Stimulated activated CD4-positive, alpha-beta T cell treated with anti-CD3 and anti-CD28 coated beads, Interleukin-15, amount 100 ng/mL, for 1 hour (primary cell): ENCODE results near the gene ATAD3B.

ENCODE experiments used
- DNase-seq, 2 donors: peaks; one replicate each; pipeline ENCODE4 v3.0.0-alpha.2; 2020; ENCODE audit warnings: low read depth in 1 of 2, low spot score in 1 of 2

Gene ATAD3B

GRCh38 chr1:1543706-1544099 lies 72.1 kb downstream of the ATAD3B start:
- no peak for DNase-seq

- no peak for DNase-seq
Measured at GRCh38 chr1:1544544-1544943, 73.0 kb downstream of the ATAD3B start.
